Neuron (in vitro differentiated cells): ENCODE results near the gene FILIP1.

Experiments used
- H2AFZ ChIP-seq: one replicate; pipeline ENCODE4 v1.6.1; 2013; ENCODE audit warnings: low read depth, mild to moderate bottlenecking, inconsistent platforms, low read length, moderate library complexity
- H3K27me3 ChIP-seq: one replicate; pipeline ENCODE4 v1.6.1; 2013; ENCODE audit warnings: low read length; ENCODE audit not compliant: insufficient read depth
- H3K36me3 ChIP-seq: one replicate; pipeline ENCODE4 v1.6.1; 2013; ENCODE audit warnings: low read length; ENCODE audit not compliant: insufficient read depth
- H3K4me1 ChIP-seq: one replicate; pipeline ENCODE4 v1.6.1; 2013; ENCODE audit warnings: low read length; ENCODE audit not compliant: insufficient read depth
- H3K4me3 ChIP-seq: 2 replicates; pipeline ENCODE4 v1.5.1; 2013; ENCODE audit warnings: mild to moderate bottlenecking, low read length, moderate library complexity
- H3K9me3 ChIP-seq: one replicate; pipeline ENCODE4 v1.6.1; 2013; ENCODE audit warnings: low read length

The FILIP1 gene

GRCh38 chr6:75376347-75377024 is 117.1 kb downstream of the FILIP1 start:
- Histone ChIP-seq H3K27me3 (no peaks in the 10 kb centered on the region), H3K4me3 (no peak overlapping the region), H2AFZ (no peak overlapping the region), H3K4me1 (peaks cover 29% of the 10 kb centered on the region), H3K36me3 (no peaks in the 10 kb centered on the region), H3K9me3 (no peaks in the 10 kb centered on the region)

GRCh38 chr6:75374961-75375400 is 118.6 kb downstream of the FILIP1 start:
- Histone ChIP-seq H2AFZ (no peak overlapping the region), H3K4me3 (no peak overlapping the region), H3K4me1 (peaks cover 27% of the 10 kb centered on the region), H3K27me3 (no peaks in the 10 kb centered on the region), H3K9me3 (no peaks in the 10 kb centered on the region), H3K36me3 (no peaks in the 10 kb centered on the region)

- Histone ChIP-seq H3K27me3 (no peaks in the 10 kb centered on the region), H3K36me3 (no peaks in the 10 kb centered on the region), H3K9me3 (no peaks in the 10 kb centered on the region), H3K4me3 (no peak overlapping the region), H3K4me1 (peaks cover 24% of the 10 kb centered on the region), H2AFZ (no peak overlapping the region)
Measured at GRCh38 chr6:75372884-75373283, 120.7 kb downstream of the FILIP1 start.

DNA sequence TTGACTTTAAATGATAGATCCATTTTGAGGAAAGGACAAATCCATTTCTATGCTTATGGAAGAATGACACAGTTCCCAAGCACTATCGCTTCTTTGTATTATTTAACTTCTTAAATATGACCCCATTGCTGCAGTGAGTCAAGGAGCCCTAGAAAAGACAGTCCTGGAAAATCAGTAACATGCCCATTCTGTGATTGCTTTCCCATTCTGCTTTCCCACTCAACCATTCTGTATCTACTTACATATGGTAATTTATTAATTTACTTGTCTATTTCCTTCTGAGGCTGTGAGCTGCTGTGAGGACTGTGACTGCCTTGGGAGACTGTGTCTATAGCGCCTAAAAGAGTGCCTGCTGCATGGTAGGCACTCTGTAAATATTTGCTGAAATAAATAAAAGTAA is 123.6 kb downstream of the FILIP1 start:
- H3K9me3 ChIP-seq, result no peaks in the 10 kb centered on the region

DNA sequence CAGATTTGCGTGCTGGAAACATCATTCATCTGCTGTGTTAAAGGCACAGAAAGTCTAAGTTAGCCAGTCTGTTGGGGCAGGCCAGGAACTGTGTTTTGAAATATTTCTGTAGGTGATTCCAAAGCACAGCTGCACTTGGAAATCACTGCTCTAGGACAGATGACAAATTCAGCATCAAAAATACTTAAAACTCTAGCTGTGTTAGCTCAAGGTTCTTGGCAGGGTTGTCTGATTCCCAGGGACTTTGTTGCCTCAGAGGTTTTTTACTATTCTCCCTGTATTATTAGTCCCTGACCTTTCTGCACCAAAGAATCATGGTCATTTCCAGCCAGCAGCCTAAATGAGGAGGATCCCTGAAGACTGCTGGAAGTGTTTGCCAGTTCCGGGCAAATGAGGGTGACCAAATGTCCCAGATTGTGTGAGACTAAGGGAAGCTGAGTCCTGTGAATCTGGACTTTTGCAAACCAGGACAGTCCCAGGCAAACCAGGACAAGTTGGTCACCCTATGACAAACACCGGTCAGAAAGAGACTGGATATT is 124.7 kb downstream of the FILIP1 start:
- Histone ChIP-seq H2AFZ (no peak overlapping the region), H3K36me3 (no peaks in the 10 kb centered on the region), H3K4me1 (no peaks in the 10 kb centered on the region), H3K9me3 (no peaks in the 10 kb centered on the region), H3K4me3 (no peak overlapping the region), H3K27me3 (no peaks in the 10 kb centered on the region)

More for the DNA sequence above, 123.6 kb downstream of the FILIP1 start:
- no peak overlapping the region for H2AFZ ChIP-seq
- H3K27me3 ChIP-seq, result no peaks in the 10 kb centered on the region
- H3K4me1 ChIP-seq, result peaks cover 4% of the 10 kb centered on the region
- H3K36me3 ChIP-seq, result no peaks in the 10 kb centered on the region
- no peak overlapping the region for H3K4me3 ChIP-seq

DNA sequence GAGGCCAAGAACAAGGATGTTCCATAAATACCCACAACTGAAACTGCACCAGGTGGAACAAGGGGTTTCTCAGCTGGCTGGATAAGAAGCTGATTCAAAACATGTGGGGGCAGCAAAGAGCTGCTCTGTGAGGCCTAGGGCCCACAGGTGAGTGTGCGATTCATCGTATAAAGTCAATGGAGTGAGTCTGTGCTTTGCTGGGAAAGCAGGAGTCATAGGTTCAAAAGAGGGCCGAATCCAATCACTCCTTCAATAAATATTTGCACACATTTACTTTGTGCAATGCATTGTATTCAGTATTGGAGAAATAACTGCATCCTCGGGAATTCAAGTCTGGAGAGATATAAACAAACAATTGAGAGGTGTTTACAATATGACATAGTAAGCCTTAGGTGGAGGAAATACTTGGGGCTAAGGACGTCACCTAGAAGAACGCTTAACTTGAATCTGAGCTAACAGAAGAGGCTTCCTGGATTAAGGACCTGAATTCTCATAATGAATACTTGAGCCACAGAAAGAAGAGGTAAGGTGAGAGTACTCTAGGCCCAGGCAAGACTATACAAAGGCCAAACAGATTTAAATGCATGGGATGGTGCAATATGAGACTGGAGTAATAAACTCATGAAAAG is 125.3 kb downstream of the FILIP1 start:
- Histone ChIP-seq H3K9me3 (no peaks in the 10 kb centered on the region), H2AFZ (no peak overlapping the region), H3K36me3 (no peaks in the 10 kb centered on the region), H3K4me3 (no peak overlapping the region), H3K4me1 (no peaks in the 10 kb centered on the region), H3K27me3 (no peaks in the 10 kb centered on the region)

GRCh38 chr6:75363304-75363703 is 130.3 kb downstream of the FILIP1 start:
- H2AFZ ChIP-seq, result no peak overlapping the region
- H3K4me3 ChIP-seq, result no peak overlapping the region
- H3K4me1 ChIP-seq, result no peaks in the 10 kb centered on the region
- H3K36me3 ChIP-seq, result no peaks in the 10 kb centered on the region
- no peaks in the 10 kb centered on the region for H3K9me3 ChIP-seq
- no peaks in the 10 kb centered on the region for H3K27me3 ChIP-seq

GRCh38 chr6:75353644-75354043 is 140.0 kb downstream of the FILIP1 start:
- H3K36me3 ChIP-seq, result no peaks in the 10 kb centered on the region
- H3K27me3 ChIP-seq, result no peaks in the 10 kb centered on the region
- H3K9me3 ChIP-seq, result no peaks in the 10 kb centered on the region
- H3K4me1 ChIP-seq, result peaks cover 11% of the 10 kb centered on the region
- no peak overlapping the region for H2AFZ ChIP-seq
- H3K4me3 ChIP-seq, result no peak overlapping the region

GRCh38 chr6:75351570-75351969 is 142.0 kb downstream of the FILIP1 start:
- H3K4me1 ChIP-seq, result peaks cover 13% of the 10 kb centered on the region
- no peaks in the 10 kb centered on the region for H3K27me3 ChIP-seq
- no peaks in the 10 kb centered on the region for H3K36me3 ChIP-seq
- no peak overlapping the region for H3K4me3 ChIP-seq
- H3K9me3 ChIP-seq, result no peaks in the 10 kb centered on the region
- no peak overlapping the region for H2AFZ ChIP-seq

GRCh38 chr6:75350808-75351207 is 142.8 kb downstream of the FILIP1 start:
- Histone ChIP-seq H2AFZ (no peak overlapping the region), H3K4me1 (peaks cover 13% of the 10 kb centered on the region)

DNA sequence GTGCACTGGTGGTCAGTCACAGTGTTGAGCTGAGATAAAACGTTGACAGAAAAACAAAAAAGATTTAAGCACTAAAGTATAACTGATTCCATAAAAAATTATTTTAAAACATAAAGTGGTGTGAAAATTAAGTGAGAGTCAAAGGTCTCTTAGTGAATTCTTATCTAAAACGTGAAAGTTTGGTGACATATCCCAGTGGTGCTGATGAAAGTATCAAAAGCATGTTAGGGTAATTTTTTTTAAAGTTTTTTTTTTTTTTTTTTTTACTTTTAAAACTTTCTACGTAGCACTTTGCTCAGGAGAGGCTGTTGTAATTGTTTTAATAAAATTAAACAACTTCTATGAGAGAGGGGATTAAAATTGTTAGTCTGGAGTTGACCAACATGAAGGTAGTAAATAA is 143.4 kb downstream of the FILIP1 start:
- Histone ChIP-seq H3K9me3 (no peaks in the 10 kb centered on the region), H3K27me3 (no peaks in the 10 kb centered on the region), H2AFZ (peak overlapping the region; percentile 83), H3K4me3 (peak overlapping the region; percentile 50), H3K4me1 (peaks cover 13% of the 10 kb centered on the region), H3K36me3 (no peaks in the 10 kb centered on the region)

More at GRCh38 chr6:75350808-75351207, 142.8 kb downstream of the FILIP1 start:
- H3K4me3 ChIP-seq, result no peak overlapping the region
- H3K36me3 ChIP-seq, result no peaks in the 10 kb centered on the region
- H3K9me3 ChIP-seq, result no peaks in the 10 kb centered on the region
- H3K27me3 ChIP-seq, result no peaks in the 10 kb centered on the region

GRCh38 chr6:75349262-75349984 is 144.2 kb downstream of the FILIP1 start:
- peak overlapping the region; percentile 50 for H3K4me3 ChIP-seq
- peaks cover 18% of the 10 kb centered on the region for H3K4me1 ChIP-seq
- peak overlapping the region; percentile 83 for H2AFZ ChIP-seq
- no peaks in the 10 kb centered on the region for H3K27me3 ChIP-seq
- no peaks in the 10 kb centered on the region for H3K36me3 ChIP-seq
- H3K9me3 ChIP-seq, result no peaks in the 10 kb centered on the region

- Histone ChIP-seq H3K4me1 (peaks cover 20% of the 10 kb centered on the region), H3K27me3 (no peaks in the 10 kb centered on the region), H3K36me3 (no peaks in the 10 kb centered on the region), H3K4me3 (peak overlapping the region; percentile 50), H2AFZ (peak overlapping the region; percentile 83), H3K9me3 (no peaks in the 10 kb centered on the region)
Measured at GRCh38 chr6:75348882-75349261, 144.7 kb downstream of the FILIP1 start.
